Tibial nerve (tissue), 4 donors: Measurements from ENCODE around the gene TRIM24. TPM values are rescaled to one million over a fixed set of nuclear protein-coding genes. Genes with fewer than 3 reads are reported as not detected.

Experiments used
- DNase-seq, 2 donors: peaks; one replicate each; pipeline ENCODE4 v3.0.0-alpha.2; 2019; ENCODE audit warnings: low spot score in 2 of 2
- H3K27ac ChIP-seq, 4 donors: fragments of 200-600 bp; sonication (generic) in 3 of 4; one replicate each; pipeline ENCODE4 v1.5.1; 2017 to 2019; ENCODE audit warnings: mild to moderate bottlenecking in 1 of 4
- H3K27me3 ChIP-seq, 2 donors: fragments of 200-600 bp; sonication (generic) in 1 of 2; one replicate each; pipeline versions ENCODE4 v1.5.1 to v1.6.0; 2017 to 2019
- H3K36me3 ChIP-seq, 3 donors: fragments of 200-600 bp; sonication (generic); one replicate each; pipeline ENCODE4 v1.5.1; 2018 to 2019
- H3K4me1 ChIP-seq, 4 donors: fragments of 200-600 bp; sonication (generic) in 3 of 4; one replicate each; pipeline ENCODE4 v1.5.1; 2017 to 2019
- H3K4me3 ChIP-seq, 4 donors: fragments of 200-600 bp; sonication (generic) in 3 of 4; one replicate each; pipeline ENCODE4 v1.5.1; 2017 to 2019; ENCODE audit warnings: mild to moderate bottlenecking in 1 of 4, moderate library complexity in 1 of 4
- H3K9me3 ChIP-seq, 4 donors: fragments of 200-600 bp; sonication (generic) in 3 of 4; one replicate each; pipeline ENCODE4 v1.5.1; 2017 to 2019
- CTCF ChIP-seq, 5 experiments: fragments of 200-600 bp in 3 of 5; fragments of 450-650 bp in 2 of 5; sonication (generic) in 3 of 5; IDR thresholded peaks; one replicate each; pipeline ENCODE4 v1.5.1; 2016 to 2019; ENCODE audit warnings: antibody characterized with exemption in 5 of 5, mild to moderate bottlenecking in 3 of 5, moderate library complexity in 2 of 5
- EP300 ChIP-seq, 2 donors: sonication (generic); formaldehyde crosslinking; IDR thresholded peaks; one replicate each; pipeline ENCODE4 v1.6.1; 2017; ENCODE audit warnings: antibody characterized with exemption in 2 of 2, mild to moderate bottlenecking in 1 of 2
- POLR2A ChIP-seq, 2 donors: fragments of 450-650 bp; IDR thresholded peaks; one replicate each; pipeline ENCODE4 v1.6.1; 2017; ENCODE audit warnings: antibody characterized with exemption in 2 of 2, mild to moderate bottlenecking in 2 of 2, moderate library complexity in 2 of 2
- WGBS, 2 donors: methylation state at CpG; one replicate each; pipeline ENCODE4 v1.1.5; 2018; 5-methylcytosine and 5-hydroxymethylcytosine counted together
- total RNA-seq, 4 donors: library from RNA; depleted of rRNA; stranded (reverse); fragments of >200 nt; gene quantifications; one replicate each; pipeline ENCODE4 v1.1.0, GENCODE V29; 2016

The TRIM24 gene
- total RNA-seq, 4 donors from 2014 or later: 15.9 to 20.5 (median 17.7) TPM

GRCh38 chr7:138584283-138584682 lies 124.2 kb downstream of the TRIM24 start:
- Histone ChIP-seq H3K4me3 (no peak overlapping the region), H3K4me1 (no peaks in the 10 kb centered on the region), H3K36me3 (peaks cover 0 to 84% (median 0%) of the 10 kb centered on the region in 3 donors), H3K9me3 (no peaks in the 10 kb centered on the region), H3K27ac (no peak overlapping the region), H3K27me3 (no peaks in the 10 kb centered on the region)
- TF ChIP-seq CTCF (IDR thresholded peaks at IDR 0.05): no peak
- TF ChIP-seq POLR2A (IDR thresholded peaks at IDR 0.05): no peak
- TF ChIP-seq EP300 (IDR thresholded peaks at IDR 0.05): no peak
- DNase-seq: no peak

DNA sequence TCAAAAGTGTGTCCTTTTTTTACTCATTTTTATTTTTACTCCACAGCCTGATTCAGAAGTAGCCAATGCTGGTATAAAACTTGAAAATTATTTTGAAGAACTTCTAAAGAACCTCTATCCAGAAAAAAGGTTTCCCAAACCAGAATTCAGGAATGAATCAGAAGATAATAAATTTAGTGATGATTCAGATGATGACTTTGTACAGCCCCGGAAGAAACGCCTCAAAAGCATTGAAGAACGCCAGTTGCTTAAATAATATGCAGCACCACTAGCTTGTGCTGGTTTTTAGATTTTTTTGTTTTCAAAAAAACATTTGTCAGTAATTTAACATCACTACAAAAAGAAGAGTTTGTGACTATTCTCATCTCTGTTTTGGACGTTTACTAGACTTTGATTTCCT lies 124.6 kb downstream of the TRIM24 start:
- no peak for TF ChIP-seq POLR2A (IDR thresholded peaks at IDR 0.05)
- TF ChIP-seq EP300 (IDR thresholded peaks at IDR 0.05): no peak
- no peak for TF ChIP-seq CTCF (IDR thresholded peaks at IDR 0.05)
- no peaks in the 10 kb centered on the region for H3K9me3 ChIP-seq
- H3K36me3 ChIP-seq: peaks cover 0 to 80% (median 0%) of the 10 kb centered on the region in 3 donors
- DNase-seq: no peak
- no peaks in the 10 kb centered on the region for H3K4me1 ChIP-seq
- no peak overlapping the region for H3K27ac ChIP-seq
- 88 to 91% methylated on average over 4 of the region's 4 CpGs for WGBS, 2 donors
- H3K27me3 ChIP-seq: no peaks in the 10 kb centered on the region
- no peak overlapping the region for H3K4me3 ChIP-seq

DNA sequence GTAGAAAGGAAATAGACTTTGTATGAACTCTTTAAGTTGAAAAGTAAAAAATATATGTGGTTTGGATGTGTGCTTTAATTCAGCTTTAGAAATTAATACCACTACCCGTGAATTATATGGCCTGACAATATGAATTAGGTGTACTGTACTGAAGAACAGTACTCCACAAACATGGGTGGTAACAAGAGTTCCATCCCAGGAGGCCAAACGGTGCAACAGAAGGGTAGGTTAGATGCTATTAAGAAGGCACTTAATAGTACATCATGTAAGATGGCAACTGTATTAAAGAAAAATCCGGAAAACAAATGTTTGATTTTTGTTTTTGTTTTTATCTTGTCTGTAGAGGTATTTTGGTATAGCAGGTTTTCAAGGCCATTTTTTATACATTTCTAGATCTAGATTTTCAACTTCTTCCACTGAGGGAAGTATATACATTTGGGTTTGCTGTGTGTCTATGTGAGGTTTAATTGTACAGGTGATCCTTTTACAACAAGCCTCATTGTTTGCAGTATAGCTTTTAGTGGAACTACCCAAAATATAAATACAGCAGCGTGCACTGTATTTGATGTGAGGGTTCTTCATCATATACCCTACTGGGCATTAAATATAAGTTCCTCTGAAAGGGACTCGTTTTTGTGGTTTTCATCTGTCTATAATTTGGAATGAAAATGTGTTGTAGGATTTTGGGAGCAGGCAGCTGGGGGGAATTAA lies 125.4 kb downstream of the TRIM24 start:
- WGBS, 2 donors: 83 to 93% methylated on average over 5 of the region's 5 CpGs
- H3K36me3 ChIP-seq: peaks cover 0 to 73% (median 0%) of the 10 kb centered on the region in 3 donors

GRCh38 chr7:138587485-138587884 lies 127.4 kb downstream of the TRIM24 start:
- peaks cover 0 to 52% (median 0%) of the 10 kb centered on the region in 3 donors for H3K36me3 ChIP-seq

More for the DNA sequence above, 125.4 kb downstream of the TRIM24 start:
- Histone ChIP-seq H3K4me1 (no peaks in the 10 kb centered on the region), H3K4me3 (no peak overlapping the region), H3K27ac (no peak overlapping the region), H3K27me3 (no peaks in the 10 kb centered on the region), H3K9me3 (no peaks in the 10 kb centered on the region)
- DNase-seq: no peak
- no peak for TF ChIP-seq EP300 (IDR thresholded peaks at IDR 0.05)
- no peak for TF ChIP-seq POLR2A (IDR thresholded peaks at IDR 0.05)
- TF ChIP-seq CTCF (IDR thresholded peaks at IDR 0.05): no peak

More at GRCh38 chr7:138587485-138587884, 127.4 kb downstream of the TRIM24 start:
- no peaks in the 10 kb centered on the region for H3K9me3 ChIP-seq
- no peak overlapping the region for H3K4me3 ChIP-seq
- H3K27ac ChIP-seq: no peak overlapping the region
- no peaks in the 10 kb centered on the region for H3K4me1 ChIP-seq
- 91 to 96% methylated on average over 4 of the region's 4 CpGs for WGBS, 2 donors
- no peak for DNase-seq
- TF ChIP-seq POLR2A (IDR thresholded peaks at IDR 0.05) (no peak), EP300 (IDR thresholded peaks at IDR 0.05) (no peak), CTCF (IDR thresholded peaks at IDR 0.05) (no peak)
- H3K27me3 ChIP-seq: no peaks in the 10 kb centered on the region
